NCI-H526 (cell line): ENCODE results near the gene FIBCD1.
"Not testable (repeated sequence)": the region's sequence is repeated elsewhere in the genome, so short reads cannot be mapped to it uniquely, and the experiment has no call there.

Experiments used
- DNase-seq, 2 experiments: peaks; one replicate each; lab custom pipeline; 2025; lab: John Stamatoyannopoulos, UW

Gene FIBCD1

GRCh38 chr9:130973686-130974281 lies 34.7 kb upstream of the FIBCD1 start:
- DNase-seq, result no peak

- DNase-seq, result no peak
Observed at GRCh38 chr9:130972957-130973685, 34.1 kb upstream of the FIBCD1 start.

GRCh38 chr9:130972277-130972956 lies 33.4 kb upstream of the FIBCD1 start:
- no peak for DNase-seq

- no peak for DNase-seq
Observed at GRCh38 chr9:130971294-130971849, 32.3 kb upstream of the FIBCD1 start.

- DNase-seq, result no peak
Observed at GRCh38 chr9:130970855-130971254, 31.8 kb upstream of the FIBCD1 start.

GRCh38 chr9:130970052-130970451 lies 31.0 kb upstream of the FIBCD1 start:
- no peak for DNase-seq

GRCh38 chr9:130965680-130966079 lies 26.6 kb upstream of the FIBCD1 start:
- DNase-seq, result no peak

GRCh38 chr9:130963916-130964315 lies 24.9 kb upstream of the FIBCD1 start:
- no peak for DNase-seq

GRCh38 chr9:130963337-130963908 lies 24.4 kb upstream of the FIBCD1 start:
- DNase-seq, result no peak

GRCh38 chr9:130962418-130963316 lies 23.6 kb upstream of the FIBCD1 start:
- no peak for DNase-seq

- DNase-seq, result no peak
Observed at GRCh38 chr9:130961511-130962300, 22.7 kb upstream of the FIBCD1 start.

- no peak for DNase-seq
Observed at GRCh38 chr9:130960522-130961378, 21.7 kb upstream of the FIBCD1 start.

- no peak for DNase-seq
Observed at GRCh38 chr9:130959809-130960334, 20.8 kb upstream of the FIBCD1 start.

GRCh38 chr9:130958564-130958963 lies 19.5 kb upstream of the FIBCD1 start:
- DNase-seq, result not testable (repeated sequence)

GRCh38 chr9:130957451-130958203 lies 18.6 kb upstream of the FIBCD1 start:
- DNase-seq, result no peak

GRCh38 chr9:130956636-130957450 lies 17.8 kb upstream of the FIBCD1 start:
- DNase-seq, result no peak

GRCh38 chr9:130955947-130956621 lies 17.0 kb upstream of the FIBCD1 start:
- no peak for DNase-seq
